SHP77 treated with DMSO at 0.1 percent for 48 hours (cell line): ENCODE results near the gene MTHFR.

Experiments used
- DNase-seq: peaks from one replicate; lab custom pipeline; 2025; lab: John Stamatoyannopoulos, UW

The MTHFR gene

DNA sequence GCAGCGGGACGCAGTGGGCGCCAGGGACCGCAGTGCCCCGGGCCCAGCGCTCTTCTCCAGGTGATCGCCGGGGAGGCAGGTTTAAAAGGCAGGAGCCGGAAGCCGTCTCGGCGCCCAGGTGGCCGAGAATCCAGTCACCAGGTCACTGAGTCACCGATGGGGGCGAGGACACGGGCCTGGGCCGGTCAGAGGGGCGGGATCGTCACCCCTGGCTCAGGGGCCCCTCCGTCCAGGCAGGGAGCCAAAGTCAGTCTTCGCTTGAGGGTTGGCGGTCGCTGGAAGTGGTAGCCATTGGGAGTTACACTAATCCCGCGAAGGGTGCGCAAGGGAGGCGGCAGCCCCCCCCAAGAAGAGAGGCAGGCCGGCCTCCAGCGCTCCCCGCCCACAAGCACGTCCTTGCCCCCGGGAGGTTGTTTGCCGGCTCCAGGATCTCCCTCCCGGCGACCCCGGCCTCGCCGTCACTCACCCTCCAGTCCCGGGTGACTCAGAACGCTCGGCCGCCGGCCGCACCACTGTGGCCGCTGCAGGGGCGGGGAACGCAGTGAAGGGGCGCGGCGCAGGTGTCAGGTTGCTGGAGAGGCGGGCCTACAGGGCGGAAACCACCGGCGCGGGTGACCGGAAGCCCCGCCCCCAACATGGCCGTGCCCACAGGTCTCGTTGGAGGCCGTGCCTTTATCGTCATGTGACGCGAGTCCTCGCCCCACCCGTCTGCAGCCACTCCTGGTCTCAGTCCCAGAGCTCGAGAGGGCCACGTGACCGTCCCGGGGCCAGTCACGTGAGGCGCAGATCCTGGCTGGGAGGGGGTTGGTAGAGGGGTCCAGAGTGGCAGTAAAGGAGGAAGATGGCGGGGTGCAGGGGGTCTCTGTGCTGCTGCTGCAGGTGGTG, at the start of gene MTHFR, which contains the start of gene CLCN6:
MTHFR (minus strand) TSS at position 543 of the 885 bp plus-strand sequence. CDS start 2,848 bp downstream, outside the sequence.
CLCN6 (plus strand) TSS at position 770 of the 885 bp plus-strand sequence; CDS start at position 842, 72 bp downstream.
- peak; percentile 95 for DNase-seq

DNA sequence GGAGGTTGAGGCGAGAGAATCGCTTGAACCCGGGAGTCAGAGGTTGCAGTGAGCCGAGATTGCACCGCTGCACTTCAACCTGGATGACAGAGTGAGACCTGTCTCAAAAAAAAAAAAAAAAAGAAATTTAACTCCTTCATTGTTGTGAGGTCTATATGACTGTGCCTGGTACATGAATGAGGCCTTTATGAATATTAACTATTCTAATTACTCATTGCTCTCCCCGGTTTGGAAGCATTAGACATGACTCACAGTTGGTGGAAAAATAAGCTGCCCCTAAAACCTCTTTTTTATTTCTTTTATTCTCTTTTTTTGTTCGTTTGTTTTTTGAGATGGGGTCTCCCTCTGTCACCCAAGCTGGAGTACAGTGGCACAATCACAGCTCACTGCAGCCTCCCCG, 49.7 kb upstream of the MTHFR start:
- no peak for DNase-seq

DNA sequence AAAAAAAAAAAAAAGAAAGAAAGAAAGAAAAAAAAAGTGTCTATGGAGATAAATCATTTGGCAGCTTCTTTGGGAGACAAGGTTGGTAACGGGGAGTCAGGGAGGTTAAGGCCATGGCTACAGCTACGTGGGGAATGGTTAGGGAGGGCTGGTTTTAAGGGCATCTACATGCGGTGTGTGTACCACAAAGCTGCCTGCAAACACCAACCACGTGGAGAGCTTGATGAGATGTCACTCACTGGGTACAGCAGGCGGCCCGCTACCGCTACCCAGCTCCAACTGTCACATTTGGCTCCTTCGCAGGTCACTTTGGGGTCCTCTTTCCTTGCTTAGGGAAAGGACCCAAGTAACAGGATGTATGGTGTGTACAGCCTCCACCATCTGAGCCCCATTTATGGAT, 48.8 kb upstream of the MTHFR start:
- no peak for DNase-seq

DNA sequence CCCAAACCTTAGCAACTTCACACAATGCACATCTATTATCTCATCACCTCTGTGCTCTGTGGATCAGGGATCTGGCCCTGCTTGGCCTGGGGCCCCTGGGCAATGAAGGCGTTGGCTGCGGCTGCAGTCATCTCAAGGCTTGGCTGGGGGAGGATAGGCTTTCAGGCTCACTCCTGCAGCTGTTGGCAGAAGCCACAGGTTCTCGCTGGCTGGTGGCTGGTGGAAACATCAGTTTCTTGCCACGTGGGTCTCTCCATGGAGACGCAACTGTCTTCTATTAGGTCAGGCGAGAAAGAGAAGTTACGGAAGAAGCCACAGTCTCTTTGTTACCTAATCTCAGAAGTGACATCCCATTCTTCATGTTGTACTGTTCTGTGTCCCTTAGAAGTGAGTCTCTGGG, 45.4 kb upstream of the MTHFR start:
- DNase-seq, result no peak

DNA sequence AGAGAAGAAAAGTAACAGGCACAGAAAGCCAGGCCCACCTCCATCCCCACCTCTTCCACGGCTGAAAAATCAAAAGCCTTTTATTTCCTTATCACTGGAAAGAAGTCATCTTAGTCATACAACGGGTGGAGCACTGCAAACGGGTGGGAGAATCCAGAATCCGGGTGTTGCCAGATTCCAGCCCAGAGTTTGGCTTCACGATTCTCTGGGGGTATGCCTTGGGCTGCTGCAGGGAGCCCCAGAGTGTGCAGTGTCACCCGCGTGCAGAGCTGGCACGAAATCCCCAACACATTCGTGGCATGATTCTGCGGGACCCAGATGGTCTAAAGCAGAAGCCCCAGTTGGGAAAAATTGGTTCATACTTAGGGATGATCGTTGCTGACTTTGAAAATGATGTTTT, 44.4 kb upstream of the MTHFR start:
- no peak for DNase-seq

DNA sequence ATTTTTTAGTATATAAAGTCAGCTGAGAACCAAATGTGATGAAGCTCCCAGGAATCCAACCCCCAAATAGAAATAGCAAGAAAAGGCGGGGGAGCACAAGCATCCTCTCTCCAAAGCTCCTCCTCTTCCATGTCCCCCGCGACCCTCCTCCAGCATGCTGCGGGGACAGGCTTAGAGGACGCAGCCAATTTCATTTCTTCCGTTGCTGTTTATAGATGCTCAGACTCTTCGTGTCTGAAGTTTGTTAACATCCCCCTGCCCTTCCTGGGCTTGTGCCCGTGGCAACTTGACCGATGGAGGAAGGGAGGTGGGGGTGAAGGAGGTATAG, 42.6 kb upstream of the MTHFR start:
- DNase-seq, result peak; percentile 41

DNA sequence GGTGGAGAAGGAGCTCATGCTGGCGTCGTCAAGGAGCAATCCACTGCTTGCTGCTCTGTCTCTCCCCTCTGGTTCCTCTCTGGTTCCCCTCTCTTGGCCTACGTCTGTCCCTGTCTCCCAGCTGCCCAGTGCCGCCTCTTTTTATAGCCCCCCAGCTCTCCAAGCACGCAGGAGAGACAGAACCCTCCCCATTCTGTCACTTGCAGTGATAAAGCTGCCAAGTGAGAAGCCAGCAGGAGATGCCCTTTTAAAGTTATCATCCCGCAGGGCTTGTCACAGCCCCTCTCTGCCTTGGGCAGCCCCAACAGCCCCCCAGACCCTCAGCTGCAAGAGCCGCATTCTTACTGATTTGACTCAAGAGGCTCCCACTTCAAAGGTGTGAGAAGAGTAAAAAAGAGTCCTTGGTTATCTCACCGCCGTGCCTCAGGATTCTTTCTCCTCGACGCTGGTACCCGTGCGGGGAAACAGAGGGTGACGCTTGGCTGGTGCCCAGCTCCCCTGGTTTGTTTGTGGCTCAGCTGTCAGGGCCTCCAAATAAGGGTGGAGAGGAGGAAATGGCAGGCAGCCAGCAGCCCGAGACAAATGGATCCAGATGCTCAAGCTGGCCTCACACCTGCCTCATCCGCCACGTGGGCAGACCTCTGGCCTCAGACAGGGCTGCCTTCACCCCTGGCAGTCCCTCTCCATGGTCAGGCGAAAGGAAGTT, 42.1 kb upstream of the MTHFR start, which contains the start of gene NPPA:
NPPA (minus strand) TSS at position 117 of the 706 bp plus-strand sequence; CDS start at position 18, 99 bp downstream.
- peak; percentile 79 for DNase-seq

DNA sequence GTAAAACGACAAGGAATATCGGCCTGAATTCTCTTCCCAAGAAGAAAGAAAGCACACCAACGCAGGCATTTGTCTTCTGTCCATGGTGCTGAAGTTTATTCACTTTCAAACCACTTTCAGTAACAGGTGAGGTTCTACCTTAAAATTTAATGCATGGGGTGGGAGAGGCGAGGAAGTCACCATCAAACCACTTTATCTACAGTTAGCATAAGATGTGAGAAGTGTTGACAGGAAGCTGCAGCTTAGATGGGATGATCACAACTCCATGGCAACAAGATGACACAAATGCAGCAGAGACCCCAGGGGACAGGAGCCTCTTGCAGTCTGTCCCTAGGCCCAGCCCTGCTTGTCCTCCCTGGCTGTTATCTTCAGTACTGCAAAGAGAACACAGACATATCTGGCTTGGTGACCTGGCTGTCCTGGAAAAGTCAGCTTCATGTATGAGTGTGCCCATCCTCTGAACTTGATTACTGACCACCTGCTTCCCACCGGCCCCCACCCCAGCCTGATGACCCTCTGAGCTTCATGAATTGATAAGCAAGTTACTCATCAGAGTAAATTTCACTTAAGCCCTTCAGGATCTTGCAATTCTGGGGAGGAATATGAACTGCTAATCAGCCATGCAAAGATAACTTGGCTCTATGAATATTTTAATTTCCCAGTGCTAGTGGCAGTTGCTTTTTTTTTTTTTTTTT, 40.0 kb upstream of the MTHFR start:
- DNase-seq, result no peak

DNA sequence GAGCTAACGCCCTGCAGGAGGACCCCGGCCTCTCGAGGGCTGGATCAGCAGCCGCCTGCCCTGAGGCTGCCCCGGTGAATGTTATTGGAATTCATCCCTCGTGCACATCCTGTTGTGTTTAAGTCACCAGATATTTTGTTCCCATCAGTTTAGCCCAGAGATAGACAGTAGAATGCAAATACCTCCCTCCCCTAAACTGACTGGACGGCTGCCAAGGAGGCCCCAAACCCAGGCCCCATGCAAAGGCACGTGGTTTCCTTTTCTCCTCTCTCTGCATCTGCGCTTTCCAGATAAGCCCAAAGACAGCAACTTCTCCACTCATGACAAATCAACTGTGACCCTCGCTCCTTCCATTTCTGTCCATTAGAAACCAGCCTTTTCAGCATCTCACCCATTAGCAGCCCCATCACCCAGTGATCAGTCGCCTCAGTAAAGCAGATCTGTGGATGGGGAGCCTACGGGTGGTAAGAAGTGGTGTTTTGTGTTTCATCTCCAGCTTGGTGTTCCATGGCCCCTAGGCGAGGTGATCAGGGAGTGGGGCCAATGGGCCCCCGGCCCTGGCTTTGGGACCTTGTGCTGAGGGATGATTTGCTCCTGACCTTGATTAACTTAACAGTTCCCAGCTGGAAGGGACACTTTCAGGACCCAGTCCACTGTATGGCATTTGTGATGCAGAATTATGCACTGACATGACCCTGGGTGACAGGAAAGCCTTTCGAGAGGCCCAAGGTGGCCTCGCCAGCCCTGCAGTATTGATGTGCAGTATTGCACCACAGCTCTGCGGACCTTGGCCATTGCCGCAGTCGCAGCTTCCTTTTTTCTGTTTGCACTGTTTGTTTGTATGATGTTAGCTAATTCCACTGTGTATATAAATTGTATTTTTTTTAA, 36.6 kb upstream of the MTHFR start:
- DNase-seq, result no peak

DNA sequence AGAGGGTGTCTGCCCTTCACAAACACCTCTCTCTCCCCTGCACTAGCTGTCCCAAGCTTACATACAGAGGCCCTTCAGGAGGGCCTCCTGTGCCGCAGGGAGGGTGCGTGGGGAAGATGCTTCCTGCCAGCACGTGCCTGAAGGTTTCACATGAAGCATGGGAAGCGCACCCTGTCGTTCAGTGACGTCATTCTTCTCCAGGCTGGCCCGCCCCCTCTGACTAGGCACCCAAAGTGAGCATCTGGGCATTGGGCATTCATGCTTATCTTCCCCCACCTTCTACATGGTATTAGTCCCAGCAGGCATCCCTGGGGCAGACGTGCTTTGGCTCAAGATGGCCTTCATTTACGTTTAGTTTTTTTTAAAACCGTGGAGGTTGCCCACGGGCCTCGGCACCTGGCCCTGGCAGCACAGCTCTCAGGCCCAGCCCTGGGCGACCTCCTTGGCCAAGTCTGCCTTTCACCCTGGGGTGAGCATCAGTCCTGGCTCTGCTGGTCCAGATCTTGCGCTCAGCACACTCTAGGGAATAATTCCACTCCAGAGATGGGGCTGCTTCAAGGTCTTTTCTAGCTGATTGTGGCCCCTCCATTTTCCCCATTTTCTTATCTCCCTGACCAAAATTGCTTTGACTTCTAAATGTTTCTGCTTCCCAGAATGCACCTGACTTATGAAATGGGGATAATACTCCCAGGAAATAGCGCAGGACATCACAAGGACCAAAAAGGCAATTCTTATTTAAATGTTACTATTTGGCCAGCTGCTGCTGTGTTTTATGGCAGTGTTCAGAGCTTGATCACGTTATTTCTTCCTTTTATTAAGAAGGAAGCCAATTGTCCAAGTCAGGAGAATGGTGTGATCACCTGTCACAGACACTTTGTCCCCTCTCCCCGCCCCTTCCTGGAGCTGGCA, 35.7 kb upstream of the MTHFR start:
- DNase-seq, result no peak

DNA sequence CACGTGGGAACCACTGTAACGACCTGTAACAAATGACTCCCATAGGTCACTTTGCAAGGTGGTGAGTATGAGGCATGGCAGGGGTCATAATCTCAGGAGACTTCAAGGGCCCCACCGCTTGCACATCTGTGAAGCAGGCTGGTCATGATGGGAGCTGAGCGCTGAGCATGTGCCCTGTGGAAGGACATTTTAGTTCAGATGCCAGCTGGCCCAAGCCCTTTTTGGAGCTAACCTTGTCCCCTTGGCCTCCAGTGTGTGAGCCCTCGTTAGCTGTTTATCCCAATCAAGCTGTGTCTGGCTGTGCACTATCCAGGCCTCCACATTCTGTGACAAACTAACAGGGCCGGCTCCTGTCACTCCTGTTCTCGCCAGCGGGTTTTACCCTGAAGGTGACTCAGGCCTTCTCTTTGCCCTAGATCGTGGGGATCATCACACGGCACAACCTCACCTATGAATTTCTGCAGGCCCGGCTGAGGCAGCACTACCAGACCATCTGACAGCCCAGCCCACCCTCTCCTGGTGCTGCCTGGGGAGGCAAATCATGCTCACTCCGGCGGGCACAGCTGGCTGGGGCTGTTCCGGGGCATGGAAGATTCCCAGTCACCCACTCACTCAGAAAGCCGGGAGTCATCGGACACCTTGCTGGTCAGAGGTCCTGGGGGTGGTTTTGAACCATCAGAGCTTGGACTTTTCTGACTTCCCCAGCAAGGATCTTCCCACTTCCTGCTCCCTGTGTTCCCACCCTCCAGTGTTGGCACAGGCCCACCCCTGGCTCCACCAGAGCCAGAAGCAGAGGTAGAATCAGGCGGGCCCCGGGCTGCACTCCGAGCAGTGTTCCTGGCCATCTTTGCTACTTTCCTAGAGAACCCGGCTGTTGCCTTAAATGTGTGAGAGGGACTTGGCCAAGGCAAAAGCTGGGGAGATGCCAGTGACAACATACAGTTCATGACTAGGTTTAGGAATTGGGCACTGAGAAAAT, 34.3 kb upstream of the MTHFR start:
- DNase-seq, result no peak

DNA sequence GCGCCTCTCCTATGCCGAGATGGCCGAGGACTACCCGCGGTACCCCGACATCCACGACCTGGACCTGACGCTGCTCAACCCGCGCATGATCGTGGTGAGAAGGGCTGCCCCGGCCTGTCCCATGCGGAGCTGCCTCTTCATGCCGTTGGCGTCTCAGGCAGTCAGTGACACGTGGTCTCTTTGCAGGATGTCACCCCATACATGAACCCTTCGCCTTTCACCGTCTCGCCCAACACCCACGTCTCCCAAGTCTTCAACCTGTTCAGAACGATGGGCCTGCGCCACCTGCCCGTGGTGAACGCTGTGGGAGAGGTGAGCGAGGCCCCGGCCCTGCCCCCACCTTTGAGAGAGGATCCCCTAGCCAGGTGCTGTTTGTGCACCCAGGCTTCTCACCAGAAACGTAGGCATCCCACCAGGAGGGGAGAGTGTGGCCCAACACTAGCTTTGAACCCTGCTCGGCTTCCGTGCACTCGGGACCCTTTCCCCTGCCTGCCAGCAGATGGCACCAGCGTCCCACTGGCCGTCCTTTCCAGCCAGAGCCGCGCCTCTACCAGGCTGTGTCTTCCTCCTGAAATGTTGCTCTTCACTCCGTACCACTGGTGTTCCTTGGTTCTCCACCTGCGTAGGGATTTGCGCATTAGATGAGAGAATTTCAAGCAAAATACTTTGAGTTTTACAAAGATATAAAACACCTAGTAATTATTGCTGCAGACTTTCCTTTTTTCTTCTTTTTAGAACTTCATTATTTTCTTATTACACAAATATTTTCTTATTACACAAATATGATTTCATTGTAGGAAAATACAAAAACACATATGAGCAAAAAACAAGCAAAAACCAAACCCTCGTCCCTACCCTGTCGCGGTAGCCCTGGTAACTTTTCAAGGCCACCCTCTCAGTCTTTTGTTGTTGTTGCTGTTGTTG, 32.8 kb upstream of the MTHFR start:
- DNase-seq, result peak; percentile 17

DNA sequence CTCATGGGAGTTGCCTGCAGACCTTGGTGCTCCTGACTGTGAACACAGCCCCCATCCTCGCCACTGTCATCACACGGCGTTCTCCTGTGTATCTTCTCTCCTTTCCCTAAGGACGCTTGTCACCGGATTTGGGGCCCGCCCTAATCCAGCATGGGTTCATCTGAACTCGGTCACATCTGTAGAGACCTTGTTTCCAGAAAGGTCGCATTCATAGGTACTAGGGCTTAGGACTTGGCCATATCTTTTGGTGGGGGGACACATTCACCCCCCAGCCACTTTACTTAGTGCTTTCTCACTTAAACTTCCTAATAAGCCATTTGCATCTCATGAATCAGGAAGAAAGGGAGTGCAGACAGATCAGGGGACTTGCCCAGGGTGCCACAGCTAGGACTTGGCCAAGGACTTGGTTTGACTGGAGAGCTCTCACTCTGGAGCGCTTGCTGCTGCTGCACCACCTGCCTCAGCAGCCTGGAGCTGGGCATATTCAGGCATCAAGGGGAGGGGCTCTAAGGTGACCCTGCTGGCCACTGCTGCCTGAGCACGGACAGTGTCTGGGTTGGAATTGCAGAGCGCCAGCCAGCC, 32.1 kb upstream of the MTHFR start:
- no peak for DNase-seq

DNA sequence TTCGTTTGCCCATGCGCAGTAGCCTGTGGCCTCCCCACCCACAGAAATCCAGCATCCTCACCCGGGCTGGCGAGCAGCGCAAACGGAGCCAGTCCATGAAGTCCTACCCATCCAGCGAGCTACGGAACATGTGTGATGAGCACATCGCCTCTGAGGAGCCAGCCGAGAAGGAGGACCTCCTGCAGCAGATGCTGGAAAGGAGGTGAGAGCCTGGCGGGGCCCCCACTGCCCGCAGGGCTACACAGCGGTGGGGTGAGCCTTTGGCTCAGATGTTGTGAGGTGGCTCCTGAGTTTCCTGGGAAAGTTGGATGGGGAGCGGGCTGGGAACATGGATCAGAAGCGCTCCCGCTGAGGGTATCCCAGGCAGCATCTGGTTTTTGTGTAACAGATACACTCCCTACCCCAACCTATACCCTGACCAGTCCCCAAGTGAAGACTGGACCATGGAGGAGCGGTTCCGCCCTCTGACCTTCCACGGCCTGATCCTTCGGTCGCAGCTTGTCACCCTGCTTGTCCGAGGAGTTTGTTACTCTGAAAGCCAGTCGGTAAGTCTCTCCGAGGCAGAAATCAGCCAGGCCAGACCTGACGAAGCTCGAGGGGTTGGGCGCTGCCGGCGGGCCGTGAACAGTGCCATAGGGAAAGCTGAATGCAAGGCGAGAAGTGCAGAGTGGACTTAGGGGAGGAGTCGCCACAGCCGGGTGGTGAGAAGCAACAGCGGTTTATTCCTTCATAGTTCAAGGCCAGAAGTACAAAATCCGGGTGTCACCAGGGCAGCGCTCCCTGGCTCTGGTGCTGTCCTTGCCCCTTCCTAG, 31.4 kb upstream of the MTHFR start:
- DNase-seq, result no peak

DNA sequence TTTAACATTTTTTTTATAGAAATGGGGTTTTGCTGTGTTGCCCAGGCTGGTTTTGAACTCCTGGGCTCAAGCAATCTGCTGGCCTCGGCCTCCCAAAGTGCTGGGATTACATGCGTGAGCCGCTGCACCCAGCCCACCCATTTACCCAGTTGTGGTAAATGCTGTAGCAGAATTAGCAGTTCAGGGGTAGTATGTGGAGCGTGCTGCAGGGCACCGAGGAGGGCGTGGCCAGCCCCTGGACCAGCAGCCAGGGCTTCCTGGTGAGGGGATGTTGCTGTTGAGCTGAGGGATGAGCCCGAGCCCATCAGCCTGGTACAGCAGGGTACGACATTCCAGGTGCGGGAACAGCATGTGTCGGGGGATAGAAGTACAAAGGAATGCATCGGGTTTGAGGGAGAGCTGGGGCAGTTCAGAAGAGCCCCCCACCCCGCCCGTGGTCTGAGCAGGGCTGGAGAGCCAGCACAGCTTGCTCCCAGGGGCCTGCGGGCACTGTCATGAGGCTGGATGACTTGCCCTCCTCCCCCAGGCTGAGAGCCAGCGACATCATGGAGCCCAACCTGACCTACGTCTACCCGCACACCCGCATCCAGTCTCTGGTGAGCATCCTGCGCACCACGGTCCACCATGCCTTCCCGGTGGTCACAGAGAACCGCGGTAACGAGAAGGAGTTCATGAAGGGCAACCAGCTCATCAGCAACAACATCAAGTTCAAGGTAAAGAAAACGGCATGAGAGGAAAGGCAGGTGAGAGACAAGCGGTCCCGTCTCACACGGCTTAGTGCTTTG, 29.9 kb upstream of the MTHFR start:
- DNase-seq, result no peak

DNA sequence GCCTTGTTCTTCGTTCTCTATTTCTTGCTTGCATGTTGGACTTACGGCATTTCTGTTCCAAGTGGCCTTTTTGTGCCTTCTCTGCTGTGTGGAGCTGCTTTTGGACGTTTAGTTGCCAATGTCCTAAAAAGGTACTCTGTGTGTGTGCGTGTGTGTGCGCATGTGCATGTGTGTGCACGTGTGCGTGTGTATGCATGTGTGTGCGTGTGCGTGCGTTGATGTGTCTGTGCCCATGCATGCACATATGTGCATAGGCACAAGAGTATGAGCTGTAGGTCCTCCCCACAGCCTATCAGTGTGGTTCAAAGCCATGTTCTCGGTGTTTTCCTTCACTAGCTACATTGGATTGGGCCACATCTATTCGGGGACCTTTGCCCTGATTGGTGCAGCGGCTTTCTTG, 28.1 kb upstream of the MTHFR start:
- DNase-seq, result no peak
